Lower leg skin (tissue), 3 donors: Measurements from ENCODE around the gene EPHA1.

Source experiments
- POLR2A ChIP-seq, 2 donors: fragments of 450-650 bp; IDR thresholded peaks; one replicate each; pipeline ENCODE4 v1.6.1; 2016 to 2017; ENCODE audit warnings: antibody characterized with exemption in 2 of 2, mild to moderate bottlenecking in 1 of 2, moderate library complexity in 1 of 2
- TF ChIP-seq, protein P1 (sequence below), 3 donors: fragments of 450-650 bp; IDR thresholded peaks; one replicate each; pipeline ENCODE4 v1.5.1; 2016; ENCODE audit warnings: antibody characterized with exemption in 3 of 3, mild to moderate bottlenecking in 3 of 3, moderate library complexity in 2 of 3

DNA sequence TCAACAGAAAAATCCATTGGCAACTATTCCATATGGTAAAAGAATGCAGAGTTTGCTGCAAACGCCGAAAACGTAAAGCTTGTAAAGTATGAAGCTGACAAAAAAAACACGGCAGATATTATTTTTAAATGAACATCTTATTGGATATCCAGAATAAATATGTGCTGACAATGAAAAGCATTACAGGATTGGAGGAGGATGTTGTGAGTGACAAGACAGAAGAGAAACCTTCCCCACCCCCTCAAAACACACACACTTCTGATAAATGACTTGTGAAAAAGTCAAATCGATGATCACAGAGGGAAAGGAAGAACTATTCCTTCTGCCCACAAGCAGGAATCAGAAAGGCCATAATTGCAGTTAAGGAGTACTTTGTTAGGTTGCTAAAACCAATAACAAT, 60.7 kb downstream of the EPHA1 start:
- no peak for TF ChIP-seq POLR2A (IDR thresholded peaks at IDR 0.05)
- TF ChIP-seq, protein P1, sequence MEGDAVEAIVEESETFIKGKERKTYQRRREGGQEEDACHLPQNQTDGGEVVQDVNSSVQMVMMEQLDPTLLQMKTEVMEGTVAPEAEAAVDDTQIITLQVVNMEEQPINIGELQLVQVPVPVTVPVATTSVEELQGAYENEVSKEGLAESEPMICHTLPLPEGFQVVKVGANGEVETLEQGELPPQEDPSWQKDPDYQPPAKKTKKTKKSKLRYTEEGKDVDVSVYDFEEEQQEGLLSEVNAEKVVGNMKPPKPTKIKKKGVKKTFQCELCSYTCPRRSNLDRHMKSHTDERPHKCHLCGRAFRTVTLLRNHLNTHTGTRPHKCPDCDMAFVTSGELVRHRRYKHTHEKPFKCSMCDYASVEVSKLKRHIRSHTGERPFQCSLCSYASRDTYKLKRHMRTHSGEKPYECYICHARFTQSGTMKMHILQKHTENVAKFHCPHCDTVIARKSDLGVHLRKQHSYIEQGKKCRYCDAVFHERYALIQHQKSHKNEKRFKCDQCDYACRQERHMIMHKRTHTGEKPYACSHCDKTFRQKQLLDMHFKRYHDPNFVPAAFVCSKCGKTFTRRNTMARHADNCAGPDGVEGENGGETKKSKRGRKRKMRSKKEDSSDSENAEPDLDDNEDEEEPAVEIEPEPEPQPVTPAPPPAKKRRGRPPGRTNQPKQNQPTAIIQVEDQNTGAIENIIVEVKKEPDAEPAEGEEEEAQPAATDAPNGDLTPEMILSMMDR (IDR thresholded peaks at IDR 0.05) = no peak
